B cell (primary cell): Measurements from ENCODE around the gene NR1D1. TPM values are rescaled to one million over a fixed set of nuclear protein-coding genes. Genes with fewer than 3 reads are reported as not detected.
A peak's percentile ranks its signal among the peaks of the same experiment; 100 is the strongest.

Experiments used
- ATAC-seq: fragments of 200-7000 bp; cut with Tn5 transposase; one replicate; pipeline ENCODE4 v1.10.0; 2021; ENCODE audit warnings: low read depth, mild to moderate bottlenecking, moderate number of reproducible peaks, moderate library complexity
- CTCF ChIA-PET: fragments of 350-600 bp; sonication (Branson Sonifier 250); formaldehyde crosslinking; loops from one replicate; lab custom pipeline; 2021; ENCODE audit warnings: antibody characterized with exemption, inconsistent platforms; lab: Charles Lee
- POLR2A ChIA-PET: fragments of 350-600 bp; sonication (Branson Sonifier 250); formaldehyde crosslinking; loops from one replicate; lab custom pipeline; 2021; ENCODE audit warnings: antibody characterized with exemption; lab: Charles Lee
- DNase-seq: peaks from one replicate; pipeline ENCODE4 v3.0.0; 2013
- H2AFZ ChIP-seq: 2 replicates; pipeline ENCODE4 v1.6.1; 2012; ENCODE audit warnings: mild to moderate bottlenecking, low read depth, low read length; ENCODE audit not compliant: insufficient read depth, poor library complexity, severe bottlenecking
- H3K27ac ChIP-seq, 2 donors: 1 replicate in 1 of 2; 2 replicates in 1 of 2; pipeline ENCODE4 v1.5.1; 2012 to 2013; ENCODE audit warnings: low read length in 2 of 2, mild to moderate bottlenecking in 2 of 2, moderate library complexity in 1 of 2
- H3K27me3 ChIP-seq, 4 experiments: fragments of 200-600 bp in 1 of 4; sonication (generic) in 1 of 4; replicated peaks in 1 of 4; 1 replicate in 2 of 4; 2 replicates in 2 of 4; pipeline versions ENCODE4 v1.6.1 to v1.7.0; 2013 to 2016; ENCODE audit warnings: low read length in 3 of 4, mild to moderate bottlenecking in 2 of 4, mixed read lengths in 1 of 4, moderate library complexity in 1 of 4; ENCODE audit not compliant: insufficient read depth in 4 of 4, control insufficient read depth in 3 of 4; ENCODE audit errors: control extremely low read depth in 1 of 4
- H3K36me3 ChIP-seq, 2 experiments: replicated peaks in 1 of 2; 1 replicate in 1 of 2; 2 replicates in 1 of 2; pipeline versions ENCODE4 v1.6.1 to v1.7.1; 2013; ENCODE audit warnings: low read length in 1 of 2; ENCODE audit not compliant: insufficient read depth in 2 of 2, control insufficient read depth in 1 of 2; ENCODE audit errors: control extremely low read depth in 1 of 2, extremely low read depth in 1 of 2
- H3K4me1 ChIP-seq, 2 donors: fragments of 200-600 bp in 1 of 2; sonication (generic) in 1 of 2; 1 replicate in 1 of 2; 2 replicates in 1 of 2; pipeline versions ENCODE4 v1.5.1 to v1.6.1; 2013 to 2017; ENCODE audit warnings: low read length in 2 of 2; ENCODE audit not compliant: control insufficient read depth in 2 of 2, insufficient read depth in 2 of 2
- H3K4me2 ChIP-seq: replicated peaks from 2 replicates; pipeline ENCODE3; 2012; ENCODE audit warnings: mild to moderate bottlenecking, low read depth, low read length; ENCODE audit not compliant: poor library complexity, severe bottlenecking
- H3K4me3 ChIP-seq, 5 experiments: fragments of 200-600 bp in 1 of 5; sonication (generic) in 1 of 5; 1 replicate in 3 of 5; 2 replicates in 2 of 5; pipeline versions ENCODE4 v1.5.1 to v1.7.0; 2011 to 2016; ENCODE audit warnings: low read length in 4 of 5, mild to moderate bottlenecking in 4 of 5, low read depth in 2 of 5, control low read depth in 1 of 5, moderate library complexity in 1 of 5; ENCODE audit not compliant: insufficient read depth in 1 of 5; ENCODE audit errors: control extremely low read depth in 1 of 5, extremely low read depth in 1 of 5
- H3K79me2 ChIP-seq: fragments of 200-600 bp; sonication (generic); one replicate; pipeline ENCODE4 v1.6.0; 2016; ENCODE audit warnings: low read length; ENCODE audit not compliant: control insufficient read depth, insufficient read depth
- H3K9ac ChIP-seq: fragments of 200-600 bp; sonication (generic); 2 replicates; pipeline ENCODE4 v1.6.1; 2017; ENCODE audit warnings: mild to moderate bottlenecking, low read length, moderate library complexity
- H3K9me3 ChIP-seq, 3 donors: one replicate each; pipeline versions ENCODE4 v1.6.1 to v1.7.1; 2013; ENCODE audit warnings: low read length in 2 of 3; ENCODE audit not compliant: control insufficient read depth in 2 of 3, insufficient read depth in 1 of 3; ENCODE audit errors: control extremely low read depth in 1 of 3
- H4K20me1 ChIP-seq: 2 replicates; pipeline ENCODE4 v1.6.0; 2012; ENCODE audit warnings: mild to moderate bottlenecking, low read length; ENCODE audit not compliant: insufficient read depth, control insufficient read depth, poor library complexity, severe bottlenecking
- H3K27ac Mint-ChIP-seq: one replicate; pipeline ENCODE4 v1.8.0; 2021; ENCODE audit warnings: mixed read lengths
- H3K27me3 Mint-ChIP-seq: one replicate; pipeline ENCODE4 v1.8.0; 2021; ENCODE audit warnings: mixed read lengths
- H3K4me1 Mint-ChIP-seq: one replicate; pipeline ENCODE4 v1.8.0; 2021; ENCODE audit warnings: mixed read lengths
- H3K4me3 Mint-ChIP-seq: one replicate; pipeline ENCODE4 v1.8.0; 2021; ENCODE audit warnings: mixed read lengths
- H3K9me3 Mint-ChIP-seq: one replicate; pipeline ENCODE4 v1.8.0; 2022; ENCODE audit warnings: mixed read lengths; ENCODE audit not compliant: insufficient read depth
- EZH2 ChIP-seq: IDR thresholded peaks from 2 replicates; pipeline ENCODE4 v1.6.1; 2012; ENCODE audit warnings: borderline replicate concordance, low read depth, mild to moderate bottlenecking, moderate library complexity, low read length; ENCODE audit not compliant: insufficient read depth, poor library complexity, severe bottlenecking
- WGBS: methylation state at CpG from one replicate; pipeline ENCODE4 v1.1.5; 2013; ENCODE audit warnings: missing lambda C conversion rate; ENCODE audit not compliant: insufficient coverage; 5-methylcytosine and 5-hydroxymethylcytosine counted together
- intact Hi-C: fragments of 100-400 bp; cut with micrococcal nuclease; formaldehyde crosslinking; loops from one replicate; pipeline ENCODE4 v1.10.0; 2022
- polyA plus RNA-seq: library from polyadenylated mRNA; depleted of rRNA; stranded (reverse); fragments of >200 nt; gene quantifications from 2 replicates; pipeline ENCODE4 v1.2.3, GENCODE V29; 2012
- total RNA-seq, 2 donors: library from RNA; stranded (reverse); fragments of 120-200 nt in 1 of 2; gene quantifications; 1 replicate in 1 of 2; 2 replicates in 1 of 2; pipeline versions ENCODE4 v1.2.3 to v1.2.4, GENCODE V29; 2013 to 2022
- TF ChIP-seq, protein P1 (sequence below): fragments of 200-600 bp; IDR thresholded peaks from one replicate; pipeline ENCODE4 v1.8.0; 2022; ENCODE audit warnings: antibody characterized with exemption, mild to moderate bottlenecking

The NR1D1 gene
- total and polyA plus RNA-seq, 2 donors (not counting 1 experiment from before 2014, with no cell fraction given) = 6.7 to 7.7 TPM

DNA sequence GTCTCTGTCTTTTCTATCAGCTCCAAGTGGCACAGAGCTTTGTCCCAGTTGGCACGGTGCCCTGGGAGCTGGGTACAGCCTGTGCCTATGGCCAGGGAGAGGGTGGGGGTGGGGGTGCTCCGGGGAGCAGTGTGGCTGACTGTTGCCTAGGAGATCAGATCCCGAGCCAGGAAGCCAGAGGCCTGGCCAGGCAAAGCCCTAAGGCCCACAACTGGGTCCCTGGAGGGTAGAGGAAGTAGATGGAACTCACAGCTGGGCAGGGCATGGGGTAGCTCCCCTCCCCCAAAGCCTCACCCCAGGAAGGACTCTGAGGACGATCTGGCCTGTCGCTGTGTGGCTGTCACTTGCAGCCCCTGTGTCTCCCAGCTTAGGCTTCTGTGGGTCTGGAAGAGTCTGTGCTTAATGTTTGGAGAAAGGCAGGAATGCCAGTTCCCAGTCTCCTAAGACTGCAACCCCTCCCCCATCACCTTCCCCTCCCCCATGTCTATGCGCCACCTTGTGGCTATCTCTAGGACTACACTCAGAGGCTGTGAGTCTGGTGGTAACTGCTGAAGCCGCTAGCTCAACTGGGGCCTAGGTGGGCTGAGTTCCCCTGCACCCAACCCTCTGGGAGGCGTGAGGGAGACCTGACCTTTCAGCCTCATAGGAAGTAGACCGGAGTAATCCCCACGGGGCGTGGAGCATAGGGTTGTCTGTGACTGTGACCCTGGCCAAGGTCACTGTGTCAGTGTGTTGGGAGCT lies 25.0 kb downstream of the NR1D1 start:
- no peaks in the 10 kb centered on the region for H3K27me3 ChIP-seq
- ChIA-PET POLR2A (interaction anchor here (0.7 to 1.5 kb wide), 10 partner anchors 9 to 49 kb away, joined by 3 to 11 read pairs (median 3); no protein-coding TSS in a partner anchor), CTCF (interaction anchor here (0.7 to 6.7 kb wide), 40 partner anchors 9 to 203 kb away, joined by 3 to 128 read pairs (median 5); partner anchors contain the start of genes CSF3, MED24, MSL1 and NR1D1)
- peak; percentile 93 for ATAC-seq
- Mint-ChIP-seq H3K4me1 (peaks cover 40% of the 10 kb centered on the region), H3K9me3 (no peaks in the 10 kb centered on the region), H3K27ac (peak overlapping the region; percentile 46), H3K27me3 (no peaks in the 10 kb centered on the region), H3K4me3 (no peak overlapping the region)
- H3K36me3 ChIP-seq = peaks cover 2 to 9% of the 10 kb centered on the region in 2 experiments
- no peak overlapping the region for H3K27ac ChIP-seq
- intact Hi-C loops = loop anchor here (1.0 to 5.0 kb wide), 4 partner anchors 12 to 37 kb away; partner anchors contain the start of gene MED24
- DNase-seq = peak; percentile 82
- 8% methylated on average over 9 of the region's 11 CpGs for WGBS
- H3K4me1 ChIP-seq = peaks cover 28 to 31% of the 10 kb centered on the region in 2 donors
- H4K20me1 ChIP-seq = peaks cover 26% of the 10 kb centered on the region
- no peak for TF ChIP-seq EZH2
- TF ChIP-seq, protein P1, sequence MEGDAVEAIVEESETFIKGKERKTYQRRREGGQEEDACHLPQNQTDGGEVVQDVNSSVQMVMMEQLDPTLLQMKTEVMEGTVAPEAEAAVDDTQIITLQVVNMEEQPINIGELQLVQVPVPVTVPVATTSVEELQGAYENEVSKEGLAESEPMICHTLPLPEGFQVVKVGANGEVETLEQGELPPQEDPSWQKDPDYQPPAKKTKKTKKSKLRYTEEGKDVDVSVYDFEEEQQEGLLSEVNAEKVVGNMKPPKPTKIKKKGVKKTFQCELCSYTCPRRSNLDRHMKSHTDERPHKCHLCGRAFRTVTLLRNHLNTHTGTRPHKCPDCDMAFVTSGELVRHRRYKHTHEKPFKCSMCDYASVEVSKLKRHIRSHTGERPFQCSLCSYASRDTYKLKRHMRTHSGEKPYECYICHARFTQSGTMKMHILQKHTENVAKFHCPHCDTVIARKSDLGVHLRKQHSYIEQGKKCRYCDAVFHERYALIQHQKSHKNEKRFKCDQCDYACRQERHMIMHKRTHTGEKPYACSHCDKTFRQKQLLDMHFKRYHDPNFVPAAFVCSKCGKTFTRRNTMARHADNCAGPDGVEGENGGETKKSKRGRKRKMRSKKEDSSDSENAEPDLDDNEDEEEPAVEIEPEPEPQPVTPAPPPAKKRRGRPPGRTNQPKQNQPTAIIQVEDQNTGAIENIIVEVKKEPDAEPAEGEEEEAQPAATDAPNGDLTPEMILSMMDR = peak; percentile 88
- peaks cover 15% of the 10 kb centered on the region for H3K79me2 ChIP-seq
- no peaks in the 10 kb centered on the region for H3K9me3 ChIP-seq
- no peak overlapping the region for H3K9ac ChIP-seq
- H3K4me2 ChIP-seq = peak overlapping the region; percentile 59
- no peak overlapping the region for H3K4me3 ChIP-seq
- no peak overlapping the region for H2AFZ ChIP-seq

DNA sequence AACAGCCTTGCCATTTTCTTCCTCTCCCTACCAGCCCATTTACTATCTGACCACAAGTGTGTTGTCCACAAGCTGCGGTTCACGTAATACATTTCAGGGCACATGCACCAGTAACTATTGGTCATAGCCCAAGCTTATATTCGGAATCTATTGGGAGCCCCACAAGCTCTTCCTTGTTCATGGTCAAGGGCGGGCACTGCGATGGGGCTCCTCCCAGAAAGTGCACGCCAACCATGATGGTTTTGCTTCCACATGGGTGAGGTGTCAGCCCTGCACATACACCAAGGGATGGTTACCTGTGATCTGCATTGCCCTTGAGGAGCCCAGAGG lies 25.6 kb downstream of the NR1D1 start:
- ATAC-seq (no peak), DNase-seq (no peak)
- Mint-ChIP-seq H3K27ac (peak overlapping the region; percentile 75), H3K27me3 (no peaks in the 10 kb centered on the region), H3K4me3 (no peak overlapping the region), H3K4me1 (peaks cover 45% of the 10 kb centered on the region), H3K9me3 (no peaks in the 10 kb centered on the region)
- Histone ChIP-seq H3K36me3 (peaks cover 2 to 9% of the 10 kb centered on the region in 2 experiments), H3K4me2 (peak overlapping the region; percentile 59), H3K9me3 (no peaks in the 10 kb centered on the region), H3K27ac (no peak overlapping the region), H3K9ac (no peak overlapping the region), H3K4me1 (peaks cover 33 to 36% of the 10 kb centered on the region in 2 donors), H2AFZ (no peak overlapping the region), H3K79me2 (peaks cover 19% of the 10 kb centered on the region), H3K27me3 (no peaks in the 10 kb centered on the region), H4K20me1 (peaks cover 30% of the 10 kb centered on the region), H3K4me3 (no peak overlapping the region)
- TF ChIP-seq EZH2 = no peak
- 87% methylated on average over 6 of the region's 6 CpGs for WGBS
- POLR2A ChIA-PET = interaction anchor here (0.8 to 1.3 kb wide), 4 partner anchors 11 to 24 kb away, joined by 3 to 7 read pairs (median 3); no protein-coding TSS in a partner anchor
- CTCF ChIA-PET = interaction anchor here (0.7 to 6.7 kb wide), 30 partner anchors 9 to 202 kb away, joined by 3 to 128 read pairs (median 8); partner anchors contain the start of genes CASC3, CSF3, MED24 and MSL1
- intact Hi-C loops = loop anchor here (1.0 to 5.0 kb wide), 4 partner anchors 12 to 37 kb away; partner anchors contain the start of gene MED24
